Dermis microvascular lymphatic vessel endothelial cell (primary cell): ENCODE measurements around the gene UBE4A. TPM values are rescaled to one million over a fixed set of nuclear protein-coding genes. Genes with fewer than 3 reads are reported as not detected.

Experiments
- DNase-seq, 2 donors: peaks; one replicate each; pipeline versions ENCODE4 v3.0.0 to v3.0.0-alpha.2; 2010; ENCODE audit warnings: low read depth in 2 of 2
- total RNA-seq: library from RNA; depleted of rRNA; stranded (reverse); fragments of >200 nt; gene quantifications from 2 replicates; pipeline ENCODE4 v1.2.1, GENCODE V29; 2014

The UBE4A gene, protein sequence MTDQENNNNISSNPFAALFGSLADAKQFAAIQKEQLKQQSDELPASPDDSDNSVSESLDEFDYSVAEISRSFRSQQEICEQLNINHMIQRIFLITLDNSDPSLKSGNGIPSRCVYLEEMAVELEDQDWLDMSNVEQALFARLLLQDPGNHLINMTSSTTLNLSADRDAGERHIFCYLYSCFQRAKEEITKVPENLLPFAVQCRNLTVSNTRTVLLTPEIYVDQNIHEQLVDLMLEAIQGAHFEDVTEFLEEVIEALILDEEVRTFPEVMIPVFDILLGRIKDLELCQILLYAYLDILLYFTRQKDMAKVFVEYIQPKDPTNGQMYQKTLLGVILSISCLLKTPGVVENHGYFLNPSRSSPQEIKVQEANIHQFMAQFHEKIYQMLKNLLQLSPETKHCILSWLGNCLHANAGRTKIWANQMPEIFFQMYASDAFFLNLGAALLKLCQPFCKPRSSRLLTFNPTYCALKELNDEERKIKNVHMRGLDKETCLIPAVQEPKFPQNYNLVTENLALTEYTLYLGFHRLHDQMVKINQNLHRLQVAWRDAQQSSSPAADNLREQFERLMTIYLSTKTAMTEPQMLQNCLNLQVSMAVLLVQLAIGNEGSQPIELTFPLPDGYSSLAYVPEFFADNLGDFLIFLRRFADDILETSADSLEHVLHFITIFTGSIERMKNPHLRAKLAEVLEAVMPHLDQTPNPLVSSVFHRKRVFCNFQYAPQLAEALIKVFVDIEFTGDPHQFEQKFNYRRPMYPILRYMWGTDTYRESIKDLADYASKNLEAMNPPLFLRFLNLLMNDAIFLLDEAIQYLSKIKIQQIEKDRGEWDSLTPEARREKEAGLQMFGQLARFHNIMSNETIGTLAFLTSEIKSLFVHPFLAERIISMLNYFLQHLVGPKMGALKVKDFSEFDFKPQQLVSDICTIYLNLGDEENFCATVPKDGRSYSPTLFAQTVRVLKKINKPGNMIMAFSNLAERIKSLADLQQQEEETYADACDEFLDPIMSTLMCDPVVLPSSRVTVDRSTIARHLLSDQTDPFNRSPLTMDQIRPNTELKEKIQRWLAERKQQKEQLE
- 20.2 and 26.0 TPM in 2 replicates for total RNA-seq

GRCh38 chr11:118359295-118359958 lies at the start of gene UBE4A:
Gene UBE4A, plus strand, starts transcription at chr11:118359600. Its CDS starts 5,481 bp downstream, at chr11:118365081.
- DNase-seq, result peak; percentile 90 to 94

- no peak for DNase-seq
These were observed 49.1 kb upstream of the UBE4A start for GRCh38 chr11:118310271-118310670.

DNA sequence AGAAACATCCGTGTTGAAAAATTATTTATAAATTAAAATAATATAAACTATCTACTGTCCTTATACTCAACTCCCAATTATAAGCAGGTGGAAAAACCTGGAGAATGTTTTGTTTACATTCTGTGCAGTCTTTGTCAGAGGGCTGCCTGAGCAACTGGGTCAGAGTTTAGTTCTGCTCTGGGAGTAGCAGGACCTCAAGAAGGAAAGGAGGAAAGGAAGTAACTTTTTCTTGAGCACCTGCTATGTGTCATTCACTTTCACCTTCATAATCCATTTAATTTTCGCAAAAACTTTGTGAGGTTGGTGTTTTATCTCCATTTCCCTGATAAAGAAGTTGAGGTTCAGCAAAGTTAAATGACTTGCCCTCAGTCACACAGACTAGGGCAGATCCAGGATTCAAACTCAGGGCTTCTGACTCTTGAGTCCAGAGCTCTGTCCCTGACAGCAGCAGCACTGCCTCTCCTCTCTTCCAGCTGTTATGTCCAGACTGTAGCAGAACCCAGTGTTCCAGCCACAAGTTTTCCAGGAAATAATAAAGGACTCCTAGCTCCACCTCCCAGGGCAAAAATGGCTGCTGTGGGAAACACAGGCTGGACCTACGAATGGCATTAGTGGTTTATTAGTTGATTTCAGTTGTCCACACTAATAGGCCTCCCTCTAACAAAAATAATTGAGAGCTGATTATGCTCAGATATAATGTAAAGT lies 48.5 kb upstream of the UBE4A start:
- peak; percentile 18 to 31 for DNase-seq

DNA sequence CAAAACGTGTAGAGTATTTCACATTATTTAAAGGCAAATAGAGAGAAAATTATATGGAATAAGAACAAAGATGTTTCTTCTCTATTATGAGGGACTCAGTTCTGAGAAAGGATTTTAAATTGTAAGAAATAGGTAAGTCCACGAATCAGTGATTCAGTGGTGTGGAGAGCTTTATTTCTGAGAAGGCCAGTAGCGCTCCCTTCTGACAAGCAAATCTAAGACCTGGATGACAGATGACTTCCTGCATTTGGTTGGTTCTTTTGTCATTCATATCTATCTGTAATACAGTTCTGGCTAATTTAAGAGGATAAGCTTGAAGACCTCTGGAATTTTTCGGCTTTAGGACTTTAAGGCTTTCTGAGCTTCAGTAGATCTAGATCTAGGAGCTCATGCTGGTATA lies 47.9 kb upstream of the UBE4A start:
- peak in 1 of 2 donors; percentile 45 for DNase-seq

DNA sequence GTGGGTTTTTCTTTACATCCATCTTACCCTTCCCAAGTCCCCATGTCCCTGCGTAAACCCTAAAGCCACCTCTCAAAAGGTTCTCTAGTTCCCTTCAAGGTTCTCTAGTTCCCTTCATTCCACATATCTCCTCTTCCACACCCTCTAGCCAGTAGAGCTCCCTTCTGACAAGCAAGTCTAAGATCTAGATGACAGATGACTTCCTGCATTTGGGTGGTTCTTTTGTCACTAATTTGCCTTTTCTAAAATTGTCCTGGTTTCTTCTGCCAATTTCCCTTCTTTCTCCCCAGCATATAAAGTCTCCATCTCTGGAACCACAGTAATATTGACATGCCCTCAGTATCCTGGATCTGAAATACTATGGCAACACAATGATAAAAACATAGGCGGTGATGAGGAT lies 47.1 kb upstream of the UBE4A start:
- DNase-seq, result no peak

- DNase-seq, result no peak
These were observed 46.2 kb upstream of the UBE4A start for GRCh38 chr11:118313242-118313641.

- DNase-seq, result no peak
These were observed 44.4 kb upstream of the UBE4A start for GRCh38 chr11:118314988-118315411.

DNA sequence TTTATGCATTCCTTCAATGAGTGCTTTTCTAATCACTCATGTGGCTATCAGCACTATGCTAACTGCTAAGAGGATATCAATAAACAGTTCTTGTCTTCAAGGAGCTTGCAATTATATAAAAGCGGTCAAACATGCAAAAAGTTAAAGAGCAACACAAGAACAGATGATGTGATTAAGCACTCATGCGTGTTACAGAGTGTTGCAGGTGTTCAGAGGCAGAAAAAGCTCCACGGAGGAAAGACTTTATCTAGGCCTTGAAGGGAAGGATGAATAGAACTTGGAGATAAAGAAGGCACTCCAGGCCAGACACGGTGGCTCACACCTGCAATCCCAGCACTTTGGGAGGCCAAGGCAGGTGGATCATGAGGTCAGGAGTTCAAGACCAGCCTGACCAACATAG lies 41.3 kb upstream of the UBE4A start:
- no peak for DNase-seq

- no peak for DNase-seq
These were observed 40.6 kb upstream of the UBE4A start for GRCh38 chr11:118318581-118319336.

DNA sequence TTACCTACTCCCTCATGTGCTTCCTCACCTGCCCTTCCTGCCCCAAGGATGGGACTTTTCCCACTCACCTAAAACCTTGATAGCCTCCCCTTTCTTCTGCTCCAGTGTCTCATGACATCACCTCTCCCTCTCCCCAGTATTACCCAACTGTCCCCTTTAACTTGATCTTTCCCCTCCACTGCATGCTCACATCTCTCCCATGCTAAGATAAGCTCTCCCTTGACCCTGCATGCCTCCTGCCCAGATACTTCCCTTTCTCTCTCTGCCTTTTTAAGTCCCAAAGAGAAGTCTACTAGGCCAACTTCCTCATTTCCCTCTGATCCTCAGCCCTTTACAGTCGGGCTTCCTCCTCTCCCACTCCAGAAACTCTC lies 40.1 kb upstream of the UBE4A start:
- no peak for DNase-seq

GRCh38 chr11:118320515-118320914 lies 38.9 kb upstream of the UBE4A start:
- DNase-seq, result no peak

- DNase-seq, result no peak
These were observed 37.9 kb upstream of the UBE4A start for GRCh38 chr11:118321386-118322082.

GRCh38 chr11:118322721-118323120 lies 36.7 kb upstream of the UBE4A start:
- no peak for DNase-seq

- no peak for DNase-seq
These were observed 34.1 kb upstream of the UBE4A start for GRCh38 chr11:118325283-118325682.

DNA sequence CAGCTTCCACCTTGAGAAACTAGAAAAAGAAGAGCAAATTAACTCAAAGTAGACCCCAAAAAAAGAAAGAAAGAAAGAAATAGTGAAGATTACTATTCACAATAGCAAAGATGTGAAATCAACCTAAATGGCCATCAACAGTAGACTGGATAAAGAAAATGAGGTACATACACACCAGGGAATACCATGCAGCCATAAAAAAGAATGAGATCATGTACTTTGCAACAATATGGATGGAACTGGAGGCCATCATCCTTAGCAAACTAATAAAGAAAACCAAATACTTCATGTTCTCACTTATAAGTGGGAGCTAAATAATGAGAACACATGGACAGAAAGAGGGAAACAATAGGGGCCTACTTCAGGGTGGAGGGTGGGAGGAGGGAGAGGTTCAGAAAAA lies 30.7 kb upstream of the UBE4A start:
- DNase-seq, result no peak

GRCh38 chr11:118334745-118335144 lies 24.7 kb upstream of the UBE4A start:
- DNase-seq, result no peak

DNA sequence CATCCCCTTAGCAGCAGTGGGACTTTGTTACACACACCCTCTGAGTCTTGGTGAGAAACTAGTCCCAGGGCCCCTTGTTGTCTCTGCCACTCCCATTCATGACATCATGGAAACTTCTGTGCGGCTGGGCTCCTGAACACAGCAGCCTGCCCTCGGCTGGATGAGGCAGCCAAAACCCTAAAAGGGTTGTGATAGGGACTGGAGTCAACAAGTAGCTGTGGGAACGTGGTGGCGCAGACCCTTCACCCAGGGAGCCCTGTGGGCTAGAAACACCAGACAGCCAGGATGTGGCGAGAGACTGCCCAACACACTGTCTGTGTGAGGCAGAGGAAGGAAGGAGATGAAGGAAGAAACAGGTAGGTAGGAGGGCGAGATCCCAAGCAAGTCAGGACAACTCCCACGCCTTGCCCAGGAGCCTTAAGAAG lies 20.8 kb upstream of the UBE4A start:
- DNase-seq, result no peak

- DNase-seq, result no peak
These were observed 20.0 kb upstream of the UBE4A start for GRCh38 chr11:118339281-118339961.

DNA sequence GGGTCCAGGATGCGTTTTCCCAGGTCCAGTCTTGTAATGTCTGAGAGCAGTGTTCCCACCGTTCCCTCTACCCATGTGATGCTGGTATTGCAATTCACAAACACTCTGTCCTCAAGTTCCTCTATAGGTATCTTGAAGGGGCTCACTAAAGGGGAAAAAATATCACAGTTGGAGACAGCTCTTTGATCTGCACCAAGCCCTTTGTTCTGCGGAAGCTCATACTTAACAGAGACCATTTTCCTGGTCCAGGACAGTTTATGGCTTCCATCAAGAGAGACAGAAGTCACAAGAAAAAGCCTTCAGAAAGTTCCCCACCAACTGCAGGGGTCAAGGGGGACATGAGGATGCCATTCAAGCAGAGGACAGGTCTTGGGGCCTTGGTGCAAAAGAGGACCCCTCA lies 19.0 kb upstream of the UBE4A start:
- DNase-seq, result no peak
